Astrocyte of the hippocampus (primary cell): ENCODE measurements around the gene UBR1.
"Not testable (repeated sequence)": the region's sequence is repeated elsewhere in the genome, so short reads cannot be mapped to it uniquely, and the experiment has no call there.

Experiments used
- DNase-seq: peaks from one replicate; pipeline ENCODE4 v3.0.0; 2011; ENCODE audit warnings: low read depth, low spot score

UBR1 gene

GRCh38 chr15:43105778-43106485 is at the start of gene UBR1:
TSS of gene UBR1 (minus strand) at chr15:43106038. CDS start at chr15:43106022, 16 bp downstream.
- DNase-seq = peak; percentile 95

GRCh38 chr15:43153269-43153668 is 47.4 kb upstream of the UBR1 start:
- no peak for DNase-seq

DNA sequence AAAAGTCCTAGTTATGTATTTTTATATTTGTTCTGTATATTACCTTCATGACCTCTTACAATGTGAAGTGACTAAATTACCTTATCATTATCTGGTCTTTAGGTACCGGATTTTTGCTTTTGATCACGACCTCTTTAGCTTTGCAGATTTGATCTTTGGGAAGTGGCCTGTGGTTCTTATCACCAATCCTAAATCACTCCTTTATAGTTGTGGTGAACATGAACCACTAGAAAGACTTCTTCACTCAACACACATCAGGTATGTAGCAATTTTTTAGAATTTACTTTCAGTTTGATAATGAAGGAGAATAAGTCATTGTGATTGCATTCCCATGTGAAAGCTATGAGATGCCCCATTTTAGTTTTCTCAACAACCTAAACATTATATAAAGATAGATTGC is 45.9 kb upstream of the UBR1 start:
- DNase-seq = no peak

DNA sequence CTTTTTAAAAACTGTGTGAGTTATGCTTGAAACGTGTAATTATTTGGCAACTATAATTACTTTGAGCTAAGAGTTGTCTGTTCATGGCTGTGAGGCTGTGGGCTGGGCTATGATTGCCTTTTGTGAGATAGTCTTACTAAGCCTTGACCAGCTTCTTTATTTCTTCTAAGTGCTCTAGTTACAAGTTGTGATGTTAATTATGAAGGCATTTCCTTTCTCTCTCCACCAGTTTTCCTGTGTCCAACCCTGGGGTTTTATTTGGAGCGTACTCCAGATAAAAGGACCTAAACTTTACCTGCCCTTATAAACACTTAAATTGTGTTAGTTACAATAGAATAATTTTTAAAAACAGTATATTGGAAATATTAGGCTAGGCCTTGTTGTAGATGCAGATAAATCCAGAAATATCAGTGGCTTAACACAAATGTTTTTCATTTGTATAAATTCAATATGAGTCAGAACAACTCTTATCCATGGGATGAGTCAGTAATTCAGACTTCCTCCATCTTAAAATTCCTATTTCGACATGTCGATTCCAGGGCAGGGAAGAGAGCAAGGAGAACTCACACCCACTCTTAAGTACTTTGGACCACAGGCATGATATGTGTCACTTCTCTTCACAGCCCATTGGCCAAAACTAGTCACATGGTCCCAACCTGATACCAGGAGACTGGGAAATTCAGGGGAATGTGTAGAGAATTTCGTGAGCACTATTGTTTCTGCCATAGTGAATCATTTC is 44.5 kb upstream of the UBR1 start:
- peak; percentile 66 for DNase-seq

GRCh38 chr15:43146184-43146583 is 40.3 kb upstream of the UBR1 start:
- no peak for DNase-seq

DNA sequence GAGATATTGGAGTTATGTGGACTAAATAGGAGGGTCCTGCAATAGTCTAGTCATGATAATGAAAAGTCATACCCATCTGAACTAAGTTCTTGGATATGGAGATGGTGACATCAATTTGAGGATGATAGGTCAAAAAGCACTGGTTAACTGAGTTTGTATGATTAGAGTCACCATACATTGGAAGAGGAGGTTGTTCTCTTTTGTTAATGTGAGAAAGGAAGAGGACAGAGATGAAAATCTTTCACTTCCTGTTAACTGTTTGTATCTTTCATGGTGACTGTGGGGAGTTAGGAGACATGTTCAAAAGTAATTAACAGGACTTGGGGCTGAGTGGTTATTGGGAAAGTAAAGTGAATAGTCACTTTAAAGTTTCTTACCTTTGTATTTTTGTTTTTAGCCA is 38.7 kb upstream of the UBR1 start:
- no peak for DNase-seq

DNA sequence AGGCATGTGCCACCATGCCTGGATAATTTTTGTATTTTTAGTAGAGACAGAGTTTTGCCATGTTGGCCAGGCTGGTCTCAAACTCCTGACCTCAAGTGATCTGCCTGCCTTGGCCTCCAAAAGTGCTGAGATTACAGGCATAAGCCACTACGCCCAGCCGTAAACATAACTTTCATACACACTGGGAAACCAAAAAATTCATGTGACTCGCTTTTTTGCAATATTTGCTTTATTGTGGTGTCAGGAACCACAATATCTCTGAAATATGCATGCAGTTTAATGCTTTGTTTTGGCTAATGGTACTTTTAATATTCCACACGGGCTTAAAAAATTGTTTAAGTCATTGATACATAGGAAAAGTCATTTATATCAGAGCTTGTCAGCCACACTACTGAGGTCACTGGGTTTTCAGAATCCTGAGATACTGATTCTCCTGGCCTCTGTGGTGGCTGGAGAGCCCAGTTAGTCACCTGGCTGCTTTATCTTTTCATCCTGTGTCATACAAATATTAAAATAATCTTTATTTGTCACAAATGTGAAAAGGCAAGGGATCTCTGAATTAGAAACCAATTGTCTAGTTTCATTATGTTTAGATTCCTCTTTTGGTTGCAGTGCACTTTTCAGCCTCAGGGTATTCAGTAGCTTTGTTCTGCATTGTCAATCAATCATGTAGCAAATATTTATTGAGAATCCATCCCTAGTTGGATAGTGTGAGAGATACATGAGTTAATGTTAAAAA is 37.5 kb upstream of the UBR1 start:
- no peak for DNase-seq

DNA sequence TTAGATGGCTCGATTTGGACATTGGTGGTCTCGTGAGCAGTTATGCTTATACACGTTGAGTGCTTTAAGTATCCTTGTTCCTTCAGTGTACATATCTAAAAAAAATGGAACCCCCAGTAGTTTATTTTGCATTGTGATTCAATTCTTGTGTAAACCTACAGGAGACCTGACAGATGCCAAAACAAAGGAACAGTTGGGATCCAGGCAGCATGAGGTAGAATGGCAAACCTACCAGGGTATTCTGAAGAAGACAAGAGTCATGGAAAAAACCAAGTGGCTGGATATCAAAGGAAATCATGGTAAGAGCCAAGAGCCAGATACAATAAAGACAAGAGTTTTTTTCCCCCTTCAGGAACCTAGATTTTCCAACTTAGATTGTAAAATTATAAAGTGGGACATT is 29.5 kb upstream of the UBR1 start:
- no peak for DNase-seq

DNA sequence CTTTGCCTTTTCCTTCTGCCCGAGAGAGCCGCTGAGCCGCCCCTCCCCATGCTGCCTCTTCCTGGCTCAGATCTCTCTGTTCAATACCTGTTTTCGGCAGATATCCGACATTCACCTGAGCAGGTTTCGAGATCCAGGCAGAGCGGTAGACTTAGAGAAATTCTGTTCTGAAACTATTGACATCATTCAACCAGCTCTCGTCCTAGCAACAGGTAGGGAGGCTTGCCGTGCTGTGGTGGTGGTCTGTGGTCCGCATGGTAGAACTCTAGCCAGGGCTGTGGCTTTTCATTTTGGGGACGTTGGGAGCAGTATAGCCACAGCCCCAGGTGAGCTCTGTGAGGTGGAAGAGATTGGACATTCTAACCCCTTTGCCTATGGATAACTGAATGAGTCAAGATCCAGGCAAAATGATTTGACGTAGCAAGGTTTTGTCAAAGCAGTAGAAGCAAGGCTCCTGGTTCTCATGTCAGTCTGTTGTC is 28.4 kb upstream of the UBR1 start:
- peak; percentile 8 for DNase-seq

GRCh38 chr15:43133430-43134156 is 27.8 kb upstream of the UBR1 start, which contains the start of gene TMEM62:
TSS of gene TMEM62 (plus strand) at chr15:43133586. CDS start at chr15:43133803, 217 bp downstream.
- DNase-seq = peak; percentile 74

- no peak for DNase-seq
These were observed 27.1 kb upstream of the UBR1 start for GRCh38 chr15:43132830-43133429.

DNA sequence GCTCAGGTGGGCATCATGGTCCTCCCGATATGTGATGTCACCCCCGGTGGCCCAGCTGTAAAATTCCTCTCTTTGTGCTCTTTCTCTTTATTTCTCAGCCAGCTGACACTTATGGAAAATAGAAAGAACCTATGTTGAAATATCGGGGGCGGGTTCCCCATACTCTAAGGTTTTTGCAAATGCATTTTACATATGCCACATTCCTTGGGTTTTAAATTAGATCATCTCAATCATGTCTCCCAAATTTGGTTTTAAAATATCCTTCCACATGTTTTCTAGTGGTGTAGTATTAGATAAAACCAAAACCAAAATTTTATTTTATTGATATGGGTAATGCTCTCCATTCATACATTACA is 23.1 kb upstream of the UBR1 start:
- DNase-seq = no peak

DNA sequence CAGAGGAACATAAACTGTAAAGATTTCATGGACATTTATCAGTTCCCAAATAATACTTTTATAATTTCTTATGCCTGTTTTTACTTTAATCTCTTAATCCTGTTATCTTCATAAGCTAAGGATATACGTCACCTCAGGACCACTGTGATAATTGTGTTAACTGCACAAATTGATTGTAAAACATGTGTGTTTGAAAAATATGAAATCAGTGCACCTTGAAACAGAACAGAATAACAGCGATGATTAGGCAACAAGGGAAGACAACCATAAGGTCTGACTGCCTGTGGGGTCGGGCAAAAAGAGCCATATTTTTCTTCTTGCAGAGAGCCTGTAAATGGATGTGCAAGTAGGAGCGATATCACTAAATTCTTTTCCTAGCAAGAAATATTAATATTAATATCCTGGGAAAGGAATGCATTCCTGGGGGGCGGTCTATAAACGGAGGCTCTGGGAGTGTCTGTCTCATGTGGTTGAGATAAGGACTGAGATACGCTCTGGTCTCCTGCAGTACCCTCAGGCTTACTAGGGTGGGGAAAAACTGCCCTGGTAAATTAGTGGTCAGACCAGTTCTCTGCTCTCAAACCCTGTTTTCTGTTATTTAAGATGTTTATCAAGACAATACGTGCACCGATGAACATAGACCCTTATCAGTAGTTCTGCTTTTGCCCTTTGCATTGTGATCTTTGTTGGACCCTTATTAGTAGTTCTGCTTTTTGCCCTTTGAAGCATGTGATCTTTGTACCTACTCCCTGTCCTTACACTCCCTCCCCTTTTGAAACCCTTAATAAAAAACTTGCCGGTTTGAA is 22.5 kb upstream of the UBR1 start:
- not testable (repeated sequence) for DNase-seq

GRCh38 chr15:43127752-43128151 is 21.9 kb upstream of the UBR1 start:
- DNase-seq = no peak

DNA sequence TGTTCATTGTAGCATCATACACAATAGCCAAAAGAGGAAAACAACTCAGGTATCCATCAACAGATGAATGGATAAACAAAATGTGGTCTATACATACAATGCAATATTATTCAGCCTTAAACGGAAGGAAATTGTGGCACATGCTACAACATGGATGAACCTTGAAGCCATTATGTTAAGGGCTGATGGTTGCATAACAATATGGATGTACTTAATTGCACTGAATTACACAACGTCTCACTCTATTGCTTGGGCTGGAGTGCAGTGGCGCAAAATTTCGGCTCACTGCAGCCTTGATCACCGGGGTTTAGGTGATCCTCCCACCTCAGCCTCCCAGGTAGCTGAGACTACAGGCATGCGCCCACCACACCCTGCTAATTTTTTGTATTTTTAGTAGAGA is 20.5 kb upstream of the UBR1 start:
- DNase-seq = no peak

- DNase-seq = no peak
These were observed 19.3 kb upstream of the UBR1 start for GRCh38 chr15:43125100-43125661.

- no peak for DNase-seq
These were observed 16.0 kb upstream of the UBR1 start for GRCh38 chr15:43121863-43122262.

GRCh38 chr15:43118829-43119228 is 13.0 kb upstream of the UBR1 start:
- DNase-seq = no peak

DNA sequence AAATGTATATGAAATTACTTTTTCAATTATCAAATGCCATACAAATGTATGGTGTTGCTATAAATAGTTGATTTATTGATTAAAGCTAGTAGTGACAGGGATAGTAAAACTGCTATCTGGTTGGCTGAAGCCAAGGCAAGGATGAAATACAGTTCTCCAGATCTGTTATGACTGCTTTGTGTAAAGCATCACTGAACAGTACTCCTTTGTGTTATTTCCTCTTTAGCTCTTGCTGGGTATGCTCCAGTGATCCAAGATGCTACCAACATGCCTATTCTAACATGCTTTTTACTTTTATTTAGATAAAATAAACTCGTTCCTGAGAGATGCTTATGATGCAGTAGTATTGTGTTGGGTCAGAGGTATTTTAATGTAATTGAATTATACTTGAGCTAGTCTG is 12.4 kb upstream of the UBR1 start:
- no peak for DNase-seq

DNA sequence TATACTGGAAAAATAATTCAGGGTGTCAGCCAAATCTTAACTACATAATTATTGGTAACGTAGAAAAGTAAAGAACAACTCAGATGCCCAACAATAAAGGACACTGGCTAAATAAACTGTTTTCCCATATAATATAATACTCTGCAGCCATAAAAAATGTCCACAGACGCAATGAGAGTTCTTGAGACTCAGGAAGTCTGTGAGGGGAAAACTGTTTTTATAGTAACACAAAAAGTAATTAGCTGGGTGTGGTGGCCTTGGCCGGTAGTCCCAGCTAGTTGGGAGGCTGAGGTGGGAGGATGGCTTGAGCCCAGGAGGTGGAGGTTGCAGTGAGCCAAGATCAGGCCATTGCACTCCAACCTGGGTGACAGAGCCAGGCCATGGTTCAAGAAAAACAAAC is 5.5 kb upstream of the UBR1 start:
- no peak for DNase-seq
